Measurements from ENCODE around the gene PGAP1. TPM values are rescaled to one million over a fixed set of nuclear protein-coding genes. Genes with fewer than 3 reads are reported as not detected.

Gene PGAP1
- total RNA-seq = 1.6 and 11.1 TPM in 2 replicates

GRCh38 chr2:196926562-196927375 lies at the start of gene PGAP1:
TSS of gene PGAP1 (minus strand) at chr2:196926707. CDS start at chr2:196926616, 91 bp downstream.

GRCh38 chr2:196809260-196809659 lies 117.2 kb downstream of the PGAP1 start, which contains the start of gene C2orf66:
TSS of gene C2orf66 (minus strand) at chr2:196809355. CDS start at chr2:196809336, 19 bp downstream.

Other genes starting within 250 kb of the PGAP1 start
- 24.1 and 59.6 TPM in 2 replicates for gene GTF3C3, start 127.0 kb downstream of the PGAP1 start, total RNA-seq
- 0.06 TPM in 1 of 2 replicates, not detected in the other for gene C2orf66, start 117.4 kb downstream of the PGAP1 start, total RNA-seq